ENCODE measurements around the gene CAND1.
A peak's percentile ranks its signal among the peaks of the same experiment; 100 is the strongest.

Gene CAND1

DNA sequence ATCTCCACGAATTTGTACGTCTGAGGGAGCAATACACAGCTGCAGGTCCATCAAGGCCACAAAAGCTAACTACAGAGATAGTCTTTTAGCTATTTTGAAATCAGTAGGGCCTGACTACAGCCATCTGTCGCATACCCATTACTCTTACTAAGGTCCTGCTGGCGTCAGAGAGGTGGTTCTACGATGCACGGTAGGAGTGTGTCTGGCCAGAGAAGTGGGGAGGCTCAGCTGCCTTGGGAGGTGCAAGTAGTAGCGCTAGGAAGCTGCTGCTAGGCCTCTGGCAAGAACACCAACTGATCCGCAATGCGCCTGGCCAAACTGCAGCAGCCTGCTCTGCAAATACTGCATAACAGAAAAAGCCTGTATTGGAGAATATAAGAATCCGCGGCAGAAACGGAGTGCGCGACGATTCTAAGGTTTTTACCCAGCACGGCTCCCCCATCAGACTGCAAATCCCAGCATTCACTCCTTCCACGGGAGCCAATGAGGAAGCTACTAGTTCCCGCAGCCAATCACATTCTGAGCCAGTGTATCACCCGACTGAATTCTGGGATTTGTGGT is 743 bp upstream of the CAND1 start:
- peaks cover 38% of the 10 kb centered on the region for H4K20me1 ChIP-seq (ENCODE audit: insufficient read depth, low read length, poor library complexity, severe bottlenecking)
- H3K9ac ChIP-seq (ENCODE audit: low read depth, low read length, poor library complexity, severe bottlenecking): peak overlapping the region; percentile 96

DNA sequence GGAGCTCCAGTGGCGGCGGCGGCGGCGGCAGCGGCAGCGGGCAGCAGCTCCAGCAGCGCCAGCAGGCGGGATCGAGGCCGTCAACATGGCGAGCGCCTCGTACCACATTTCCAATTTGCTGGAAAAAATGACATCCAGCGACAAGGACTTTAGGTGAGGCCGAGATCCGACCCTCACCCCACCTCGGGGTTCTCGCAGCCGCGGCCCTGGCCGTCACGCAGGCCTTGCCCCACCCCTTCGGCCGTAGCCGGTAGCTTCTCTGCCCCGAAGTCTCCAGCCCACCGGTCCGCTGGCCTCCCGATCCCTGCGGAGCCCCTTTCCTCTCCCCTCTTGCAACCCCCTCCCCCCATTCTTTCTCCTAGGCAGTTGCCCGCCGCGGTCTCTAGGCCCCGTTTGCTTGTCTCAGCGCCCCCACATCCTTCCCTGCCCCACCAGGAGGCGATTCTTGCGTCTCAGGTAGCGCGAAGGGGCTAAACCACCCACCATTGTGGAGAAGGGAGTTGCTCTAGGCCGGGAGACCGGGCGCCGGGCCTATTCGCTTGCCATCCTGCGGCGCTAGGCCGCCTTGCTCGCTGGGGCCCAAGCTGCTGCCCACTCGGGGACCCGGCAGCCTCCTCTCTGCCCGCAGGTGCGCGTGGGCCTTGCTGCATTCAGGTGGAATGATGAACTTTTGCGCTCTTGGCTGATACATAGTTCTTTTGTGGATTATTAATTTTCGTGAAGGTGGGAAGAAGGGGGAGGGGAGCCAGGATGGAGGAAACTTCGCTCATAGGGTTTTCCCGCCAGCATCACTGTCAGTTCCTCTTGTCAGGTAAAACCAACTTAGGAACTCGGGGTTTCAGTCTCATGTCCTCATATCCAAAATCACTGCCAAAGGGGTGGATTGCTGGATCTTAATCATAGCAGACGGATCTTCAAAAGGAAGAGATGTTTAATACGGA is 745 bp downstream of the CAND1 start:
- Histone ChIP-seq H3K4me2 (ENCODE audit: low read depth, low read length, poor library complexity, severe bottlenecking) (peak overlapping the region; percentile 82), H3K4me3 (ENCODE audit: low read length, poor library complexity, severe bottlenecking) (peak overlapping the region; percentile 78), H2AFZ (ENCODE audit: low read length) (peak overlapping the region; percentile 83), H3K9me3 (ENCODE audit: insufficient read depth, low read depth, low read length) (no peaks in the 10 kb centered on the region), H3K27me3 (ENCODE audit: insufficient read depth, low read length, poor library complexity, severe bottlenecking) (no peaks in the 10 kb centered on the region), H3K9me2 (replicated peaks; ENCODE audit: low read depth, low read length) (no peaks in the 10 kb centered on the region), H3K9ac (ENCODE audit: low read depth, low read length, poor library complexity, severe bottlenecking) (peak overlapping the region; percentile 96), H3K4me1 (ENCODE audit: insufficient read depth, low read length, poor library complexity, severe bottlenecking) (peaks cover 44% of the 10 kb centered on the region), H3K36me3 (ENCODE audit: insufficient read depth, low read length) (0 out of 2 replicates have a peak, but pooled peaks cover 3% of the 10 kb centered on the region), H4K20me1 (ENCODE audit: insufficient read depth, low read length, poor library complexity, severe bottlenecking) (peaks cover 53% of the 10 kb centered on the region), H3F3A (ENCODE audit: low read depth) (no peaks in the 10 kb centered on the region), H3K79me2 (ENCODE audit: insufficient read depth, low read length) (peaks cover 54% of the 10 kb centered on the region)
- TF ChIP-seq, protein P1, sequence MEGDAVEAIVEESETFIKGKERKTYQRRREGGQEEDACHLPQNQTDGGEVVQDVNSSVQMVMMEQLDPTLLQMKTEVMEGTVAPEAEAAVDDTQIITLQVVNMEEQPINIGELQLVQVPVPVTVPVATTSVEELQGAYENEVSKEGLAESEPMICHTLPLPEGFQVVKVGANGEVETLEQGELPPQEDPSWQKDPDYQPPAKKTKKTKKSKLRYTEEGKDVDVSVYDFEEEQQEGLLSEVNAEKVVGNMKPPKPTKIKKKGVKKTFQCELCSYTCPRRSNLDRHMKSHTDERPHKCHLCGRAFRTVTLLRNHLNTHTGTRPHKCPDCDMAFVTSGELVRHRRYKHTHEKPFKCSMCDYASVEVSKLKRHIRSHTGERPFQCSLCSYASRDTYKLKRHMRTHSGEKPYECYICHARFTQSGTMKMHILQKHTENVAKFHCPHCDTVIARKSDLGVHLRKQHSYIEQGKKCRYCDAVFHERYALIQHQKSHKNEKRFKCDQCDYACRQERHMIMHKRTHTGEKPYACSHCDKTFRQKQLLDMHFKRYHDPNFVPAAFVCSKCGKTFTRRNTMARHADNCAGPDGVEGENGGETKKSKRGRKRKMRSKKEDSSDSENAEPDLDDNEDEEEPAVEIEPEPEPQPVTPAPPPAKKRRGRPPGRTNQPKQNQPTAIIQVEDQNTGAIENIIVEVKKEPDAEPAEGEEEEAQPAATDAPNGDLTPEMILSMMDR (conservative IDR thresholded peaks at IDR 0.05; ENCODE audit: low read length): no peak
- TF ChIP-seq EZH2phosphoT487 (IDR thresholded peaks at IDR 0.05; ENCODE audit: borderline replicate concordance): no peak

More for the DNA sequence above, 743 bp upstream of the CAND1 start:
- Histone ChIP-seq H3K79me2 (ENCODE audit: insufficient read depth, low read length) (peaks cover 39% of the 10 kb centered on the region), H3F3A (ENCODE audit: low read depth) (no peaks in the 10 kb centered on the region), H3K9me2 (replicated peaks; ENCODE audit: low read depth, low read length) (no peaks in the 10 kb centered on the region), H2AFZ (ENCODE audit: low read length) (peak overlapping the region; percentile 98), H3K4me2 (ENCODE audit: low read depth, low read length, poor library complexity, severe bottlenecking) (peak overlapping the region; percentile 82), H3K4me3 (ENCODE audit: low read length, poor library complexity, severe bottlenecking) (peak overlapping the region; percentile 78), H3K4me1 (ENCODE audit: insufficient read depth, low read length, poor library complexity, severe bottlenecking) (peaks cover 32% of the 10 kb centered on the region), H3K36me3 (ENCODE audit: insufficient read depth, low read length) (no peaks in the 10 kb centered on the region), H3K9me3 (ENCODE audit: insufficient read depth, low read depth, low read length) (no peaks in the 10 kb centered on the region), H3K27me3 (ENCODE audit: insufficient read depth, low read length, poor library complexity, severe bottlenecking) (no peaks in the 10 kb centered on the region)
- no peak for TF ChIP-seq EZH2phosphoT487 (IDR thresholded peaks at IDR 0.05; ENCODE audit: borderline replicate concordance)
- TF ChIP-seq, protein P1 (conservative IDR thresholded peaks at IDR 0.05; ENCODE audit: low read length): no peak

DNA sequence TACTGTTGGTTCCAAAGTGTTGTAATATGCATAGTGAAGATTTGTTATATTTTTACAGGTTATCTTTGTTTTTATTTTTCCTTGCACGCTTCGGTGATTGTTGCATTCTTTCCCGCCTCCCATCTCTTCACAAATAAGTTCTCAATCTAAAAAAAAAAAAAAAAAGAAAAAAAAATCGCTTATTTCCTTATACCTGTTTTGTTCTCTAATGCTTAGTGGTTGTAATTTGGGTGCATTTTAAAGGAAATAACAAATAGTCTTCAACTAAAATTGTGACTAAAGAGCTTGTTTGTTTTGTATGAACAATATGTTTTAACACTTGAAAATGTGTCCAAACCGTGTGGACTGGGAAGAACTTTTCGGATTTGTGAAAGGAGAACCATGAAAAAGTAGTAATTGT is 1.5 kb downstream of the CAND1 start:
- Histone ChIP-seq H3K9me3 (ENCODE audit: insufficient read depth, low read depth, low read length) (no peaks in the 10 kb centered on the region), H3K36me3 (ENCODE audit: insufficient read depth, low read length) (0 out of 2 replicates have a peak, but pooled peaks cover 3% of the 10 kb centered on the region), H4K20me1 (ENCODE audit: insufficient read depth, low read length, poor library complexity, severe bottlenecking) (peaks cover 60% of the 10 kb centered on the region), H3F3A (ENCODE audit: low read depth) (no peaks in the 10 kb centered on the region), H3K9ac (ENCODE audit: low read depth, low read length, poor library complexity, severe bottlenecking) (peak overlapping the region; percentile 96), H2AFZ (ENCODE audit: low read length) (no peak overlapping the region), H3K9me2 (replicated peaks; ENCODE audit: low read depth, low read length) (no peaks in the 10 kb centered on the region), H3K4me1 (ENCODE audit: insufficient read depth, low read length, poor library complexity, severe bottlenecking) (peaks cover 50% of the 10 kb centered on the region), H3K4me2 (ENCODE audit: low read depth, low read length, poor library complexity, severe bottlenecking) (peak overlapping the region; percentile 82), H3K79me2 (ENCODE audit: insufficient read depth, low read length) (peaks cover 61% of the 10 kb centered on the region), H3K27me3 (ENCODE audit: insufficient read depth, low read length, poor library complexity, severe bottlenecking) (no peaks in the 10 kb centered on the region), H3K4me3 (ENCODE audit: low read length, poor library complexity, severe bottlenecking) (peak overlapping the region; percentile 78)
- no peak for TF ChIP-seq EZH2phosphoT487 (IDR thresholded peaks at IDR 0.05; ENCODE audit: borderline replicate concordance)
- TF ChIP-seq, protein P1 (conservative IDR thresholded peaks at IDR 0.05; ENCODE audit: low read length): no peak
